8988T (cell line): ENCODE data around the gene ADAM12.

Experiments used
- DNase-seq: peaks from one replicate; pipeline ENCODE4 v3.0.0; 2011

Gene ADAM12

GRCh38 chr10:126101325-126101724, 287.0 kb downstream of the ADAM12 start:
- DNase-seq = no peak

GRCh38 chr10:126099366-126099765, 288.9 kb downstream of the ADAM12 start:
- DNase-seq = no peak

GRCh38 chr10:126098226-126098581, 290.1 kb downstream of the ADAM12 start:
- DNase-seq = no peak

- no peak for DNase-seq
These were observed 290.6 kb downstream of the ADAM12 start for GRCh38 chr10:126097558-126098225.

- DNase-seq = no peak
These were observed 293.7 kb downstream of the ADAM12 start for GRCh38 chr10:126094537-126094936.

- no peak for DNase-seq
These were observed 295.7 kb downstream of the ADAM12 start for GRCh38 chr10:126092366-126093215.

- no peak for DNase-seq
These were observed 297.2 kb downstream of the ADAM12 start for GRCh38 chr10:126090911-126091728.

- no peak for DNase-seq
These were observed 297.8 kb downstream of the ADAM12 start for GRCh38 chr10:126090443-126090842.

- no peak for DNase-seq
These were observed 300.3 kb downstream of the ADAM12 start for GRCh38 chr10:126087796-126088505.

GRCh38 chr10:126087153-126087680, 301.1 kb downstream of the ADAM12 start:
- DNase-seq = no peak

GRCh38 chr10:126085806-126086205, 302.5 kb downstream of the ADAM12 start:
- no peak for DNase-seq

- no peak for DNase-seq
These were observed 303.9 kb downstream of the ADAM12 start for GRCh38 chr10:126084369-126084768.

- DNase-seq = no peak
These were observed 305.3 kb downstream of the ADAM12 start for GRCh38 chr10:126083009-126083408.

- no peak for DNase-seq
These were observed 306.3 kb downstream of the ADAM12 start for GRCh38 chr10:126081841-126082466.

GRCh38 chr10:126080879-126081411, 307.3 kb downstream of the ADAM12 start:
- no peak for DNase-seq

- no peak for DNase-seq
These were observed 307.9 kb downstream of the ADAM12 start for GRCh38 chr10:126080291-126080825.

- DNase-seq = no peak
These were observed 313.3 kb downstream of the ADAM12 start for GRCh38 chr10:126075009-126075408.

GRCh38 chr10:126074291-126074690, 314.0 kb downstream of the ADAM12 start:
- no peak for DNase-seq

GRCh38 chr10:126073606-126074005, 314.7 kb downstream of the ADAM12 start:
- no peak for DNase-seq

- no peak for DNase-seq
These were observed 315.7 kb downstream of the ADAM12 start for GRCh38 chr10:126072622-126073021.

GRCh38 chr10:126070476-126071215, 317.6 kb downstream of the ADAM12 start:
- no peak for DNase-seq
